Liver (tissue), 5 donors: ENCODE measurements around the gene DLL1. TPM values are rescaled to one million over a fixed set of nuclear protein-coding genes. Genes with fewer than 3 reads are reported as not detected.

Experiments
- polyA plus RNA-seq, 2 donors: library from polyadenylated mRNA; stranded (reverse) in 1 of 2; unstranded in 1 of 2; fragments of 200-250 nt in 1 of 2; fragments of >200 nt in 1 of 2; fragmentation: Nextera tagmentation in 1 of 2; extraction: Ambion mirVana in 1 of 2; gene quantifications; one replicate each; pipeline versions ENCODE4 v1.2.1 to v1.2.3, GENCODE V29; 2013 to 2015
- small RNA-seq: library from RNA; depleted of rRNA; stranded (forward); fragments of <200 nt; gene quantifications from one replicate; pipeline ENCODE3, GENCODE V24; 2014
- total RNA-seq, 2 donors: library from RNA; depleted of rRNA; stranded (reverse); fragments of >200 nt; gene quantifications; one replicate each; pipeline ENCODE4 v1.2.3, GENCODE V29; 2014
- donor health status: healthy.
- donor health status: healthy.
- donor health status: healthy.

Gene DLL1
- total and polyA plus RNA-seq, 4 donors = 1.0 to 2.3 (median 1.7) TPM

Small RNA genes lying within 50 kb of the gene (small RNA-seq; reads per million reads assigned to genes)
- gene MIR4644 = not detected

Other genes with a start within 250 kb of the DLL1 start
- 10 to 100 TPM; 10.5 to 11.1 TPM for gene FAM120B, start 15.7 kb upstream of the DLL1 start, total RNA-seq
- 1 to 10 TPM; 6.0 to 7.7 TPM for gene FAM120B, start 15.7 kb upstream of the DLL1 start, polyA plus RNA-seq